GM12865 (cell line): ENCODE data around the gene NADK2.

ENCODE experiments used
- DNase-seq: peaks from one replicate; pipeline ENCODE4 v3.0.0; 2010; ENCODE audit warnings: low read depth
- H3K4me3 ChIP-seq: 2 replicates; pipeline ENCODE4 v1.5.1; 2011; ENCODE audit warnings: mild to moderate bottlenecking, low read depth, low read length, control low read depth
- TF ChIP-seq, protein P1 (sequence below): IDR thresholded peaks from 2 replicates; pipeline ENCODE4 v1.5.1; 2011; ENCODE audit warnings: low read length, control low read depth, low read depth, inconsistent platforms; ENCODE audit not compliant: insufficient read depth; ENCODE audit errors: missing control alignments

The NADK2 gene

DNA sequence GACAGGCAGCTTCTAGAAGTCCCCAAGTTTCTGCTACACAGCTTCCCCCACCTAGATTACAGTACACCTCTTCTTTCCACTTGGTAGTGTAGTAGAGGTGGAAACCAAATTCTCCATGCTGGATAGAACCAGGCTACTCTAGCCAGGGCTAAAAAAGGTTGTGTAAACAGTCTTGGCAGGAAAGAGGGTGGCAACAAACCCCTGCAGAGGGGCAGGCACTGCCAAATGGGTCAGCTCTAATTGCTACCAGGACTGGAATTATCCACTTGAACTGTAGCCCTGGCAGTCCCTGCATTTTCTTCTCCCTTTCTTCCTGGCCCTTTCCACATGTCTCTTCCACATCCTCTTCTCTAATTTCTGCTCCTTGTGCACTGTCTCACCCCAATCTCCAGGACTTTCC is 35.1 kb upstream of the NADK2 start:
- no peak for DNase-seq
- TF ChIP-seq, protein P1, sequence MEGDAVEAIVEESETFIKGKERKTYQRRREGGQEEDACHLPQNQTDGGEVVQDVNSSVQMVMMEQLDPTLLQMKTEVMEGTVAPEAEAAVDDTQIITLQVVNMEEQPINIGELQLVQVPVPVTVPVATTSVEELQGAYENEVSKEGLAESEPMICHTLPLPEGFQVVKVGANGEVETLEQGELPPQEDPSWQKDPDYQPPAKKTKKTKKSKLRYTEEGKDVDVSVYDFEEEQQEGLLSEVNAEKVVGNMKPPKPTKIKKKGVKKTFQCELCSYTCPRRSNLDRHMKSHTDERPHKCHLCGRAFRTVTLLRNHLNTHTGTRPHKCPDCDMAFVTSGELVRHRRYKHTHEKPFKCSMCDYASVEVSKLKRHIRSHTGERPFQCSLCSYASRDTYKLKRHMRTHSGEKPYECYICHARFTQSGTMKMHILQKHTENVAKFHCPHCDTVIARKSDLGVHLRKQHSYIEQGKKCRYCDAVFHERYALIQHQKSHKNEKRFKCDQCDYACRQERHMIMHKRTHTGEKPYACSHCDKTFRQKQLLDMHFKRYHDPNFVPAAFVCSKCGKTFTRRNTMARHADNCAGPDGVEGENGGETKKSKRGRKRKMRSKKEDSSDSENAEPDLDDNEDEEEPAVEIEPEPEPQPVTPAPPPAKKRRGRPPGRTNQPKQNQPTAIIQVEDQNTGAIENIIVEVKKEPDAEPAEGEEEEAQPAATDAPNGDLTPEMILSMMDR: no peak
- H3K4me3 ChIP-seq: no peak overlapping the region

DNA sequence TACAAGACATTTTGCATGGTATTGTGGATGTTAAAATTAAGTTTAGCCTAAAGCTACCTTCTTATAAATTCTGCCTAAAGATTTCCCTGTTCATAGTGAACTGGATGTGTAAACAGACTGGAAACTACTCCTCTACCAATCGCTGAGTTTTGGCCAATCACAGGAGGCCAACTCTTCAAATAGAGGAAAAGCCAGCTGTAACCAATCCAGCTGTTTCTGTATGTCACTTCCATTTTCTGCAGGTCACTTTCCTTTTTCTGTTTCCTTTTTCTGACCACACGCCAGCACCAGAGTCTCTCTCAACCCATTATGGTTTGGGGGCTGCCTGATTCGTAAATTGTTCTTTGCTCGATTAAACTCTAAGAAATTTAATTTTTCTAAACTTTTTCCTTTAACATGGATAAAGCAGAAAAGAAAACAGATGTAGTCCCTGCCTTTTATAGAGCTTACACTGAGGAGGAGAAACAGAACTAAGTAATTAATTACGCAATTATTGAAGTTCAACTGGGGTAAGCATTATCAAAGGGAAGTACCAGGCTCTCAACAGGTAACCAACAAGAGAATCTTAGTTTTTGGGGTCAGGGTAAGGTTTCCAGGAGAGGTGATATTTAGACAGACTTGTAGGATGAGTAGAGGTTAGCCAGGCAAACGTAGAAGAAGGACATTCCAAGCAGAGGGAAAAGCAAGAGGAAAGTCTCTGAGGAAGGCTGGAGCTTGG is 32.2 kb upstream of the NADK2 start:
- TF ChIP-seq, protein P1: no peak
- H3K4me3 ChIP-seq: no peak overlapping the region
- DNase-seq: no peak

DNA sequence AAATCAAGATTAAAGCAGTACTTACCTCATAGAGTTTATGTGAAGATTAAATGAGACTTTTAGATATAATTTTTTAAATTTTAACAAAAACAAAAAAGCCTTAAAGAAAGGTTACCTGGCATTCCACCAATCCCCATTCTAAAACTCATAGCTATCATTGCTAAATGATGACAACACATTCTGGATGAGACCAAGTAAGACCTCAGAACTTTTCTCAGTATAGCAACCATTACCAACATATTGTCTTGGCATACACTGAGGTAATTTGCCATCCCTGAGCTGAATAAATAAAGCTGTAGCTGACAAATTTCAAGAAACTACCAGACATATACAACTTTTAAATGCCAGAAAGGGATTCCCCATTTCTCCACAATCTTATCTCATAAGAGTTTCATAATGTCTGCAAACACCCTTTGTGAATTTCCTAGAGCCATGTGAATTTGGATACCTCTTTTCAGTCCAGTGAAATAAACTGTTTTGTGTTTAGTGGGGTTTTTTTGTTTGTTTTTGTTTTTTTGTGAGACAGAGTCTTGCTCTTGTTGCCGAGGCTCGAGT is 30.5 kb upstream of the NADK2 start:
- TF ChIP-seq, protein P1: no peak
- no peak overlapping the region for H3K4me3 ChIP-seq
- no peak for DNase-seq

DNA sequence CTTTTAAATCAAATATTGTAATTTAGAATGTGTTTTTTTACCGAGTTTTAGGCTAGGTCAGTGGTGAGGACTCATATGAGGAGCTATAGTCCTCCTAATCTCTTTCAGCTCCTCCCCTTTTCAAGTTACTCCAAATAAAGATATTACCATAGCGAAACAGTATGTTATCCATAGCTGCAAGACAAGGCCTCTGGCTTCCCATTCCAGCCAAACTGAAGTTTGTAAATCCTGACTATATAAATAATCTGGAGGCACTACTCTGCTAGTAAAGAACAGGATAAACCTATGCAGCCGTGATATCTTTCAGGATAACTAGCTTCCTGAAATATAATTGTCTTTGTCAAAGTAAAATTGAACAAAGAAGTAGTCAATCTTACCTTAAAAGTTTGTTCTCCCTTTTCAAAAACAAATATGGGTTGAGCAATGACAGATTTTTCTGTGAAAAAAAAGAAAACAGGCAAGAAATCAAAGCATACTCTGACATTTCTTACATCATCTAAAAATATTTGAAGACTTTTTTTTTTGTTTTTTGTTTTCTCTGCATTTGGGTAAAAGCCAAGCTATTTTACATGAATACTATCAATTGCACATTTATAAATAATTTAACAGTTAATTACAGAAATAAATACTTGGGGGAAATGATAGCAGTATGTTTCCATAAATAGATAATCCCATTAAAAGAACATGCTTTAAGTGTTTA is 29.3 kb upstream of the NADK2 start:
- no peak for DNase-seq
- no peak overlapping the region for H3K4me3 ChIP-seq
- TF ChIP-seq, protein P1: no peak

DNA sequence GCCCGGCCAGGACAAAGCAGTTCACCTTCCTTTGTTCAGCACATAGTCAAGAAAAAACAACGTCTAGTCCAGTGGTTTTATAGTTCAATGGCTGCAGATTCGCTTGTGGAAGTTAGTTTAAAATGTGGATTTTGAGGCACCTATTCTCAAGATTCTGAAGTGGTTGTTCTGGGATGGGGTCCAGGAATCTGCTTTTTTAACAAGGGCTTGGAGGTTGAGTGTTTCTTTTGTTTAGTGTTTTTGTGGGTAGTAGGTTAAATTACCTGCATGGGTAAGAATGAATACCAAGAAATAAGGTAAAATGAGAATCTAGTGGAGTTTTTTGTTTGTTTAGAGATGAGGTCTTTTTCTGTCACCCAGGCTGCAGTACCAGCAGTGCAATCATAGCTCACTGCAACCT is 28.4 kb upstream of the NADK2 start:
- no peak overlapping the region for H3K4me3 ChIP-seq
- TF ChIP-seq, protein P1: no peak
- no peak for DNase-seq

DNA sequence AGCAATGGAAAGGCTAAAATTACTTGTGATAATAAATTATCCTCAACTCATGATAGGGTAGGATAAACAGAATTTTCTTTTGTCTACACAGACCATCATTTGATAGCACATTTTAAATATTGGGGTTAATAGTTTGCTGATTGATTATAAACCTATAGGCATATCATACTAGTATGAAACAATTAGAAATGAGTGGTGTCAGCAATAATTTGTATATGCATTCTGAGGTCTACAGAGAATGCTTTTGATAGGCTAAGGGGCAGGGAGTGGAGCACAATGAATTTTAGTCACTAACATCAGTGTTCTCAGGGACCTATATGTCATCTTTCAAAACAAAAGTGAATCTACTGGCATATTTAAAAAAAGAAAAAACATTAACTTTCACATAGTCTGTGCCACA is 27.8 kb upstream of the NADK2 start:
- no peak for DNase-seq
- TF ChIP-seq, protein P1: no peak
- H3K4me3 ChIP-seq: no peak overlapping the region
